ENCODE data around the gene LECT2.

Gene LECT2

GRCh38 chr5:135978212-135978631, 23.4 kb upstream of the LECT2 start:
- no peak for DNase-seq

GRCh38 chr5:135977375-135977928, 22.7 kb upstream of the LECT2 start:
- peak; percentile 77 for DNase-seq

- DNase-seq, result no peak
These were observed 21.4 kb upstream of the LECT2 start for GRCh38 chr5:135976216-135976615.

GRCh38 chr5:135975122-135975521, 20.3 kb upstream of the LECT2 start:
- no peak for DNase-seq

- peak; percentile 60 for DNase-seq
These were observed 19.3 kb upstream of the LECT2 start for GRCh38 chr5:135974021-135974600.

- DNase-seq, result no peak
These were observed 18.7 kb upstream of the LECT2 start for GRCh38 chr5:135973323-135974020.

GRCh38 chr5:135971701-135972100, 16.9 kb upstream of the LECT2 start:
- no peak for DNase-seq

- no peak for DNase-seq
These were observed 12.0 kb upstream of the LECT2 start for GRCh38 chr5:135966790-135967189.

GRCh38 chr5:135966165-135966564, 11.4 kb upstream of the LECT2 start:
- no peak for DNase-seq

GRCh38 chr5:135965504-135965903, 10.7 kb upstream of the LECT2 start:
- no peak for DNase-seq

GRCh38 chr5:135964670-135965320, 10.0 kb upstream of the LECT2 start:
- peak; percentile 59 for DNase-seq

GRCh38 chr5:135955525-135955924, 742 bp upstream of the LECT2 start:
- DNase-seq, result no peak

- no peak for DNase-seq
These were observed 933 bp downstream of the LECT2 start for GRCh38 chr5:135953850-135954249.

- no peak for DNase-seq
These were observed 2.1 kb downstream of the LECT2 start for GRCh38 chr5:135952683-135953082.

- no peak for DNase-seq
These were observed 3.0 kb downstream of the LECT2 start for GRCh38 chr5:135951807-135952206.

- DNase-seq, result no peak
These were observed 3.5 kb downstream of the LECT2 start for GRCh38 chr5:135951257-135951656.

GRCh38 chr5:135950611-135951010, 4.2 kb downstream of the LECT2 start:
- peak; percentile 58 for DNase-seq

- DNase-seq, result peak; percentile 91
These were observed 9.7 kb downstream of the LECT2 start for GRCh38 chr5:135944967-135945560.

- DNase-seq, result no peak
These were observed 10.2 kb downstream of the LECT2 start for GRCh38 chr5:135944564-135944963.

GRCh38 chr5:135942202-135942771, 12.5 kb downstream of the LECT2 start:
- DNase-seq, result no peak

GRCh38 chr5:135941711-135942110, 13.1 kb downstream of the LECT2 start:
- DNase-seq, result no peak

GRCh38 chr5:135937245-135937911, 17.4 kb downstream of the LECT2 start:
- DNase-seq, result no peak

- DNase-seq, result peak; percentile 41
These were observed 19.8 kb downstream of the LECT2 start for GRCh38 chr5:135934939-135935338.

Measured in eye (tissue), 1 donor.